Uterine smooth muscle cell (primary cell): ENCODE measurements around the gene DNTTIP2. TPM values are rescaled to one million over a fixed set of nuclear protein-coding genes. Genes with fewer than 3 reads are reported as not detected.

Experiments
- total RNA-seq: library from RNA; depleted of rRNA; stranded (reverse); fragments of >200 nt; gene quantifications from 2 replicates; pipeline ENCODE4 v1.2.3, GENCODE V29; 2014

Gene DNTTIP2
- total RNA-seq = 29.2 and 36.2 TPM in 2 replicates

GRCh38 chr1:93878889-93879586 lies at the start of gene DNTTIP2:
Gene DNTTIP2, minus strand, starts transcription at chr1:93879206. Its CDS starts 58 bp downstream, at chr1:93879148.

GRCh38 chr1:93909146-93910050 lies 30.4 kb upstream of the DNTTIP2 start, which contains the start of gene GCLM:
Gene GCLM, minus strand, starts transcription at chr1:93909430. Its CDS starts 267 bp downstream, at chr1:93909163.

Other genes with a start within 250 kb of the DNTTIP2 start
- 48.7 and 53.7 TPM in 2 replicates for gene BCAR3, start 197.4 kb downstream of the DNTTIP2 start, total RNA-seq
- 32.6 and 36.0 TPM in 2 replicates for gene GCLM, start 30.2 kb upstream of the DNTTIP2 start, total RNA-seq
- gene ABCA4, start 241.9 kb upstream of the DNTTIP2 start, total RNA-seq = 0.12 and 0.22 TPM in 2 replicates